Esophagus muscularis mucosa (tissue), 3 donors: Measurements from ENCODE around the gene CRY2.

Experiments used
- POLR2A ChIP-seq: fragments of 450-650 bp; IDR thresholded peaks from one replicate; pipeline ENCODE4 v1.6.1; 2017; ENCODE audit warnings: antibody characterized with exemption, moderate library complexity, mild to moderate bottlenecking, low read depth
- POLR2AphosphoS5 ChIP-seq, 2 donors: sonication (generic); formaldehyde crosslinking; IDR thresholded peaks; one replicate each; pipeline ENCODE4 v1.6.1; 2017; ENCODE audit warnings: antibody characterized with exemption in 2 of 2
- TF ChIP-seq, protein P1 (sequence below), 3 experiments: fragments of 200-600 bp in 2 of 3; fragments of 450-650 bp in 1 of 3; sonication (generic) in 2 of 3; IDR thresholded peaks; one replicate each; pipeline ENCODE4 v1.5.1; 2017 to 2019; ENCODE audit warnings: antibody characterized with exemption in 3 of 3, mild to moderate bottlenecking in 2 of 3, moderate library complexity in 1 of 3

DNA sequence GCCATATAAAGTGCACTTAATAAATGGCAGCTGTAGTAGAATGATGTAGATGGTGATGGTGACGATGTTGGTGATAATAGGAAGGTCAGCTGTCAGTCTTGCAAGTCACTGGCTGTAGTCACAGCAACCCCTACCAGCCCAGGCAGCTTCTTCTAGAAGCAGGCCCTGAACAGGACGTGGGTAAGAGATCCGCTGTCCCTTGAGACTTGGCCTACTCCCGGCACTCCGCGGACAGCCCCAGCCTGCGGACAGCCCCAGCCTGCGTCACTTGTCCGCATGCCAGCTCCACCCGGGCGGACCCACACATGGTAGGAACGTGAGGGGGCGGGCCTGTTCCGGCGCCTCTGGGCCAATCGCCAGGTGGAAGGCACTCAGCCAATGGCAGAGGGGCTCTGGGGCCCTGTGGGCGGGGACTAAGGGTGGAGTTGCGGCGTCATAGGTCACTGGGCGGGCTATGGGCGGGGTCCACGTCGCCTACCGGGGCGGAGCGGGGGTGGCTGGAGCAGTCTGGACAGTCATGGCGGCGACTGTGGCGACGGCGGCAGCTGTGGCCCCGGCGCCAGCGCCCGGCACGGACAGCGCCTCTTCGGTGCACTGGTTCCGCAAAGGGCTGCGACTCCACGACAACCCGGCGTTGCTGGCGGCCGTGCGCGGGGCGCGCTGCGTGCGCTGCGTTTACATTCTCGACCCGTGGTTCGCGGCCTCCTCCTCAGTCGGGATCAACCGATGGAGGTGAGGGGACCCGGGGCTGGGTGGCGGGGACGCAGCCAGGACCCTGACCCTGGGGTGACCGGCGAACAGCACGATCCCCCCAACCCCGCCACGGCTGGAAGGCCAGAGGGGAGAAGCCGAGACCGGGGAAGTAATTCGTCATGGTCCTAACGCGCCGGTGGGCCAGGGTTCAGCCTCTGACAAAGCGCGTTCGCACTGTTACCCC, at the start of gene CRY2:
- TF ChIP-seq, protein P1, sequence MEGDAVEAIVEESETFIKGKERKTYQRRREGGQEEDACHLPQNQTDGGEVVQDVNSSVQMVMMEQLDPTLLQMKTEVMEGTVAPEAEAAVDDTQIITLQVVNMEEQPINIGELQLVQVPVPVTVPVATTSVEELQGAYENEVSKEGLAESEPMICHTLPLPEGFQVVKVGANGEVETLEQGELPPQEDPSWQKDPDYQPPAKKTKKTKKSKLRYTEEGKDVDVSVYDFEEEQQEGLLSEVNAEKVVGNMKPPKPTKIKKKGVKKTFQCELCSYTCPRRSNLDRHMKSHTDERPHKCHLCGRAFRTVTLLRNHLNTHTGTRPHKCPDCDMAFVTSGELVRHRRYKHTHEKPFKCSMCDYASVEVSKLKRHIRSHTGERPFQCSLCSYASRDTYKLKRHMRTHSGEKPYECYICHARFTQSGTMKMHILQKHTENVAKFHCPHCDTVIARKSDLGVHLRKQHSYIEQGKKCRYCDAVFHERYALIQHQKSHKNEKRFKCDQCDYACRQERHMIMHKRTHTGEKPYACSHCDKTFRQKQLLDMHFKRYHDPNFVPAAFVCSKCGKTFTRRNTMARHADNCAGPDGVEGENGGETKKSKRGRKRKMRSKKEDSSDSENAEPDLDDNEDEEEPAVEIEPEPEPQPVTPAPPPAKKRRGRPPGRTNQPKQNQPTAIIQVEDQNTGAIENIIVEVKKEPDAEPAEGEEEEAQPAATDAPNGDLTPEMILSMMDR (IDR thresholded peaks at IDR 0.05): no peak
- TF ChIP-seq POLR2AphosphoS5 (IDR thresholded peaks at IDR 0.05) (peak; percentile 95 to 99), POLR2A (peak; percentile 98)
